ENCODE results near the gene SLC12A9.
"Not testable (repeated sequence)": the region's sequence is repeated elsewhere in the genome, so short reads cannot be mapped to it uniquely, and the experiment has no call there.

SLC12A9 gene

GRCh38 chr7:100895956-100896731 lies 43.6 kb downstream of the SLC12A9 start:
- DNase-seq (ENCODE audit: low read depth in 2 of 2): no peak

- peak in 1 of 2 donors; percentile 53 for DNase-seq (ENCODE audit: low read depth in 2 of 2)
Observed at GRCh38 chr7:100896732-100897608, 44.5 kb downstream of the SLC12A9 start.

- no peak for DNase-seq (ENCODE audit: low read depth in 2 of 2)
Observed at GRCh38 chr7:100897772-100898454, 45.4 kb downstream of the SLC12A9 start.

GRCh38 chr7:100899432-100899831 lies 46.9 kb downstream of the SLC12A9 start:
- no peak for DNase-seq (ENCODE audit: low read depth in 2 of 2)

GRCh38 chr7:100900978-100901377 lies 48.5 kb downstream of the SLC12A9 start:
- no peak for DNase-seq (ENCODE audit: low read depth in 2 of 2)

GRCh38 chr7:100901921-100902332 lies 49.4 kb downstream of the SLC12A9 start:
- no peak for DNase-seq (ENCODE audit: low read depth in 2 of 2)

GRCh38 chr7:100902638-100903037 lies 50.1 kb downstream of the SLC12A9 start:
- no peak for DNase-seq (ENCODE audit: low read depth in 2 of 2)

- DNase-seq (ENCODE audit: low read depth in 2 of 2): no peak
Observed at GRCh38 chr7:100908512-100908911, 56.0 kb downstream of the SLC12A9 start.

- not testable (repeated sequence) for DNase-seq (ENCODE audit: low read depth in 2 of 2)
Observed at GRCh38 chr7:100910443-100910842, 57.9 kb downstream of the SLC12A9 start.

GRCh38 chr7:100911484-100911883 lies 59.0 kb downstream of the SLC12A9 start:
- no peak for DNase-seq (ENCODE audit: low read depth in 2 of 2)

GRCh38 chr7:100914208-100914878 lies 61.8 kb downstream of the SLC12A9 start:
- DNase-seq (ENCODE audit: low read depth in 2 of 2): no peak

GRCh38 chr7:100914879-100915447 lies 62.5 kb downstream of the SLC12A9 start:
- DNase-seq (ENCODE audit: low read depth in 2 of 2): no peak
